Ishikawa (cell line): ENCODE measurements around the gene F13B.

Experiments used
- EP300 ChIP-seq: IDR thresholded peaks from 2 replicates; pipeline ENCODE4 v1.6.1; 2012; ENCODE audit warnings: borderline replicate concordance
- RAD21 ChIP-seq: IDR thresholded peaks from 2 replicates; pipeline ENCODE4 v1.6.1; 2012; ENCODE audit warnings: low read depth
- TAF1 ChIP-seq: IDR thresholded peaks from 2 replicates; pipeline ENCODE4 v1.6.1; 2012; ENCODE audit warnings: low read depth, mild to moderate bottlenecking
- TCF12 ChIP-seq: IDR thresholded peaks from 2 replicates; pipeline ENCODE4 v1.6.1; 2012; ENCODE audit warnings: low read depth
- TEAD4 ChIP-seq: IDR thresholded peaks from 2 replicates; pipeline ENCODE4 v1.6.1; 2012
- YY1 ChIP-seq: IDR thresholded peaks from 2 replicates; pipeline ENCODE4 v1.6.1; 2012; ENCODE audit warnings: low read depth
- TF ChIP-seq, protein P1 (sequence below): IDR thresholded peaks from 2 replicates; pipeline ENCODE4 v1.6.1; 2012; ENCODE audit warnings: low read depth, mild to moderate bottlenecking
- TF ChIP-seq, protein P2 (sequence below): IDR thresholded peaks from 2 replicates; pipeline ENCODE4 v1.6.1; 2012

DNA sequence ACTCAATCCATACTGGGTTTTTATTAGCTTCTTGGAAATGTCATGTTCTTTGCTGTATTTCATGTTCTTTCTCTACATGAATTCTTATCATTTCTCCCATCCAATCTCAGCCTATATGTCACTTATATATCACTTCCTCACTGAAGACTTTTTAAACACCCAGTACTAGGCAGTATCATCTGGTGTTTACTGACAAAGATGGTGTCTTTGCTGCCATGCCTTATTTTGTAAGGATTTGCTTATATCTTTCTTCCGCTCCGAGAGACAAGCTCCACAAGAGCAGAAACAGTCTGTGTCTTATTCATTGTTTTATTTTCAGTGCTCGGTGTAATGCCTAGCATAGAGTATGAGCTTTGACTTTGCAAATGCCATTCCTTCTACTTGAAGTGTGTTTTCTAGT is 30.2 kb downstream of the F13B start:
- TF ChIP-seq RAD21 (no peak), TEAD4 (no peak), EP300 (no peak), YY1 (no peak), TAF1 (no peak), TCF12 (no peak)
- TF ChIP-seq, protein P1, sequence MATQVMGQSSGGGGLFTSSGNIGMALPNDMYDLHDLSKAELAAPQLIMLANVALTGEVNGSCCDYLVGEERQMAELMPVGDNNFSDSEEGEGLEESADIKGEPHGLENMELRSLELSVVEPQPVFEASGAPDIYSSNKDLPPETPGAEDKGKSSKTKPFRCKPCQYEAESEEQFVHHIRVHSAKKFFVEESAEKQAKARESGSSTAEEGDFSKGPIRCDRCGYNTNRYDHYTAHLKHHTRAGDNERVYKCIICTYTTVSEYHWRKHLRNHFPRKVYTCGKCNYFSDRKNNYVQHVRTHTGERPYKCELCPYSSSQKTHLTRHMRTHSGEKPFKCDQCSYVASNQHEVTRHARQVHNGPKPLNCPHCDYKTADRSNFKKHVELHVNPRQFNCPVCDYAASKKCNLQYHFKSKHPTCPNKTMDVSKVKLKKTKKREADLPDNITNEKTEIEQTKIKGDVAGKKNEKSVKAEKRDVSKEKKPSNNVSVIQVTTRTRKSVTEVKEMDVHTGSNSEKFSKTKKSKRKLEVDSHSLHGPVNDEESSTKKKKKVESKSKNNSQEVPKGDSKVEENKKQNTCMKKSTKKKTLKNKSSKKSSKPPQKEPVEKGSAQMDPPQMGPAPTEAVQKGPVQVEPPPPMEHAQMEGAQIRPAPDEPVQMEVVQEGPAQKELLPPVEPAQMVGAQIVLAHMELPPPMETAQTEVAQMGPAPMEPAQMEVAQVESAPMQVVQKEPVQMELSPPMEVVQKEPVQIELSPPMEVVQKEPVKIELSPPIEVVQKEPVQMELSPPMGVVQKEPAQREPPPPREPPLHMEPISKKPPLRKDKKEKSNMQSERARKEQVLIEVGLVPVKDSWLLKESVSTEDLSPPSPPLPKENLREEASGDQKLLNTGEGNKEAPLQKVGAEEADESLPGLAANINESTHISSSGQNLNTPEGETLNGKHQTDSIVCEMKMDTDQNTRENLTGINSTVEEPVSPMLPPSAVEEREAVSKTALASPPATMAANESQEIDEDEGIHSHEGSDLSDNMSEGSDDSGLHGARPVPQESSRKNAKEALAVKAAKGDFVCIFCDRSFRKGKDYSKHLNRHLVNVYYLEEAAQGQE, result no peak
- TF ChIP-seq, protein P2, sequence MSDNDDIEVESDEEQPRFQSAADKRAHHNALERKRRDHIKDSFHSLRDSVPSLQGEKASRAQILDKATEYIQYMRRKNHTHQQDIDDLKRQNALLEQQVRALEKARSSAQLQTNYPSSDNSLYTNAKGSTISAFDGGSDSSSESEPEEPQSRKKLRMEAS, result no peak
